Activated CD4-positive, alpha-beta T cell treated with anti-CD3 and anti-CD28 coated beads, Interleukin-2, amount 50 U/mL, for 1 hour (primary cell): Measurements from ENCODE around the gene SYNJ1.
"Not testable (repeated sequence)": the region's sequence is repeated elsewhere in the genome, so short reads cannot be mapped to it uniquely, and the experiment has no call there.

Experiments
- DNase-seq: peaks from one replicate; pipeline ENCODE4 v3.0.0-alpha.2; 2020

SYNJ1 gene

GRCh38 chr21:32682696-32683474 lies 44.9 kb downstream of the SYNJ1 start:
- DNase-seq: no peak

GRCh38 chr21:32674731-32675130 lies 53.1 kb downstream of the SYNJ1 start:
- DNase-seq: no peak

DNA sequence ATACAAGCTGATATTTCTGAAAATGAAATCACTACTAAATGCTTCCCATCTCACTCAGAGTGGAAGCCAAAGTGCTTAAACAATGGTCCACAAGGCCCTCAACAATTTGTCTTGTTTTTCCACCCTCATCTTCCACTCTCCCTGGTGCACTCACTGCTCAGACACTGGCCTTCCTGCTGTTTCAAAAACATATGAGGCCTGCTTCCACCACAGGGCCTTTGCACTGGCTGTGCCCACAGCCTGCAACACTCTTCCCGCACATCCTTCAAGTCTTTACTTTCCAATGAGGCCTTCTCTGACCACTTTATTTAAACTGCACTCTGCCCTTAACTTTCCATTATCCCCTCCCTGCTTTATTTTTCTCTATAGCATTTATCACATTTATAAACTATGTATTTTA lies 53.8 kb downstream of the SYNJ1 start:
- DNase-seq: no peak

GRCh38 chr21:32666258-32666657 lies 61.6 kb downstream of the SYNJ1 start:
- no peak for DNase-seq

GRCh38 chr21:32664095-32664494 lies 63.7 kb downstream of the SYNJ1 start:
- DNase-seq: not testable (repeated sequence)

DNA sequence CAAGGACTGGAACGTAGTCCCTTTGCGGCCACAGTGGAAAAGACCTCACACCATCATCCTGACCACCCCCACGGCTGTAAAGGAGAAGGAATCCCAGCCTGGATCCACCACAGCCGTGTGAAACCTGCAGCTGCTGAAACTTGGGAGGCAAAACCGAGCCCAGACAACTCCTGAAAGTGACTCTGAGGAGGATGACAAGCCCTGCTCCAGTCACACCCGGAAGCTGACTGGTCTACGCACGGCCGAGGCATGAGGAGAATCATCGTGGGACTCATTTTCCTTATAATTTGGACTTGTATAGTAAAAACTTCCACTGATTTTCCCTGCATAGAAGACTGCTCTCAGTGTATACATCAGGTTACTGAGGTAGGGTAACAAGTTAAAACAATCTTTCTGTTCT lies 65.8 kb downstream of the SYNJ1 start:
- DNase-seq: not testable (repeated sequence)

- not testable (repeated sequence) for DNase-seq
Measured at GRCh38 chr21:32661026-32661782, 66.6 kb downstream of the SYNJ1 start.

GRCh38 chr21:32658524-32658923 lies 69.3 kb downstream of the SYNJ1 start:
- no peak for DNase-seq

- DNase-seq: peak; percentile 16
Measured at GRCh38 chr21:32653326-32653901, 74.4 kb downstream of the SYNJ1 start.

- DNase-seq: no peak
Measured at GRCh38 chr21:32648165-32648564, 79.6 kb downstream of the SYNJ1 start.

DNA sequence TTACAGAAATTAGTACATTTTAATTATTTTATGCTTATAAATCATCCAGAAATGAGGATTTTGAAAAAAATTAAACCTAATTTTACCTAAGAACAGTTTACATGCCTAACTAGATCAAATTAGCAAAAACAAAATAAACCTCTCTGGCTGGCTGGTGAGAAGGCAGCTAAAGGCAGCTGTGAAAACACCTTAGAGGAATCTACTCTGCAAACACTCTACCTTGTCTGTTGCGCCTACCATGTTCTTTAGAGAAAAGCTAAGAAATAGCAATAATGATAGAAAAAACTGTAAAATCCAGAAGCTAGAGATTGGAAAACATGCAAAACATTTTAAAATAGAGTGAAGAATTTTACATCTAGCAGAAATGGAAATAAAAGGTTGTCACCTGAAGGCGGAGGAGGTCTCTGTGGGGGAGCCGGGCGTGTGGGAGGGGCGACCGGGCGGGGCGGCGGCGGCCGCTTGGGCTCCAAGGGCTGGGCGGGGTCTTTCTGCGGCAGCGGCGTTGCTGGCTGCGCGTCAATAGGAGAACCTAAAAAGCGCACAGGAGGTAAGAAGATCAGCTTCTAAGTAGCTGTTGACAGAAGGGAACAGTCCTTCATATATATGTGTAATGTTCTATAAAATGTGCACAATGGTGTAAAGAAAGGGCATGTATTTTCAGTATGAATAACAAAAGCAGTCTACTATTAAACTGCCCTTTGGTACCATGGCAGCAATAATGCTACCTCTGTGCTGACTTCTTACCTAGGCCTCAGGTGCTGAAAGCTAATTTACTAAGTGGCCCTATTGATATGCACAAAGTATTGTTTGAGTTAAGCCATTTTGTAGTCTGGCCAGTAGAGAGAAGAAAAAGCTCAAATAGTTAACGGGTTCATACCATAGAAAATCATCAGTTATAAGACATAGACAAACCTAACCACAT lies 82.3 kb downstream of the SYNJ1 start:
- DNase-seq: no peak

DNA sequence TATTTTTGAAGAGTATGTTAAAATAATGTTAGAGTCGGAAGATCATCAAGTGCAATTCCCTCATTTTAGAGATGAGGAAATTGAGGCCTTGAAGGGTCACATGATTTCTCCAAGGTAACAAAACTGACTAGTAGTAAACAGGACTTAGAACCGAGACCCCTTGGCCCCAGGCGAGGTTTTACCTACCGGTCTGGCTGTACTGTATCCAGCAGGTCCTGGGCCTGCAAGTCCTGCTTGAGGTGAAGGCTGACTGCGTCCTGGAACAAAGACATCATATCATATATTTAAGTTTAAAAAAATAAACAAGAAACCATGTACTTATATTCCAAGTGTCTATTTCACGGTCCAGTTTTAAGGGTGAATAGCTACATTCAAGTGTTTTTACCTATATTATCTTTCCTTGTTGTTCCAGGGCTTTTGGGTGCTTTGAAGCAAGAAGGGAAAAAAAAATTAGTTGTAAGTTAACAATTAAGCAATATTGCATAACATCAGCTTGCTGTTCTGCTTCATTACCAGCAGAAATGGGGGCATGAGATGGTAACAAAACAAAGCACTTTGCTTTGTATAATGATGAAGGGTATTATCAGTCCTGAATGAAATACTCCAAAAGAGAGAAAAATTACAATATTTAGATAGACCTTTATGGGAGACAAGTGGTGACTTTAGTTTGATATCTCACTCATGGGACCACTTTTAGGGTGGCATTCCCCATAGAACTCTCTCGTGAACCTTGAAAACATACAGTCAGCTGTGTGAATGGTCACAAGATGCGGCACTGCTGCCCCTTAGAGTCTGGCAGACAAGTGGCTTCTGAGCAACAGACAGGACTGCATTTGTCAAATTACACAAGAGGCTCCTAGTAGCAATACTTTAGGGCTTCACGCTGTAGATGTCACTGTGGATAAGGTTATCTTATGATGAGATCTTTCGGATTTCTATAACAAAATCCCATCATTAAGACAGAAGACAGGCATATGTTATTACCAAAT lies 85.8 kb downstream of the SYNJ1 start:
- DNase-seq: no peak

- no peak for DNase-seq
Measured at GRCh38 chr21:32626621-32627196, 101.1 kb downstream of the SYNJ1 start.

DNA sequence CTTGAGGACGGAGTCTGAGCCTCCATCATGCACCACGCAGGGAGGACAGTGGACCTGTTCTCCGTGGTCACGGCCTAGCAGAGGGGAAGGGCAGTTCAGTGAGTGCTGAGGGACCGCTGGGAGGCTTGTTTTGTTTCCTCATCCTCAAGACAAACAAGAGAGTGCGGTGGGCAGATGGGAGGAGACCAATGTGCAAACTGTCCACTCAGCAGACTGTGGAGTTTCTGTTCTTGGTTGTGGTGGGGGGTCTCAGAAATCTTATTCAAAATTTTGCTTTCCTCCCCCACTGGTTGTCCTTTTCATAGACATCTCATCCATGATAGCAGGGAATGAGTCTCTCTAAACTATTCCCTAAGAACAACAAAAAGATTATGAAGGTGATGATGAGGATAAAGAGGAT lies 109.6 kb downstream of the SYNJ1 start:
- not testable (repeated sequence) for DNase-seq

DNA sequence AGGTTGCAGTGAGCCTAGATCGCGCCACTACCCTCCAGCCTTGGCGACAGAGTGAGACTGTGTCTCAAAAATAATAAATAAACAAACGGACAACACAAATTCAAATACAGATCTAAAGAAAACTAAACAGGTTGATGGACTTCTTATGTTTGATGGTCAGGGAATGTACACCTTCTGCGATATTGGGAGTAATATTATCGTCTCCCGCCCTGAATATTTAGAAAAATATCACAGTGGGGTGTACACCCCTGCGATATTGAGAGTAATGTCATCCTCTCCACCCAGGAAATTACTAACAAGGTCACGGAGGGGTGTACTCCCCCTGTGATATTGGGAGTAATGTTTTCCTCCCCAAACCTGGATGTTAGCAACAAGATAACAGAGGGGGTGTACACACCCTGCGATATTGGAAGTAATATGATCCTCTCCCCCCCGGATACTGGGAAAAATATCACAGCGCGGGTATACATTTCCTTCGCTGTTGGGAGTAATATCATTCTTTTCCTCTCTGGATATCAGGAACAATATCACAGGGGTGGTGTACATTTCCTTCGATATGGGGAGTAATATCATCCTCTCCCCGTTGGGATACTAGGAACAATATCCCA lies 114.3 kb downstream of the SYNJ1 start:
- no peak for DNase-seq

- DNase-seq: no peak
Measured at GRCh38 chr21:32612999-32613337, 114.8 kb downstream of the SYNJ1 start.

DNA sequence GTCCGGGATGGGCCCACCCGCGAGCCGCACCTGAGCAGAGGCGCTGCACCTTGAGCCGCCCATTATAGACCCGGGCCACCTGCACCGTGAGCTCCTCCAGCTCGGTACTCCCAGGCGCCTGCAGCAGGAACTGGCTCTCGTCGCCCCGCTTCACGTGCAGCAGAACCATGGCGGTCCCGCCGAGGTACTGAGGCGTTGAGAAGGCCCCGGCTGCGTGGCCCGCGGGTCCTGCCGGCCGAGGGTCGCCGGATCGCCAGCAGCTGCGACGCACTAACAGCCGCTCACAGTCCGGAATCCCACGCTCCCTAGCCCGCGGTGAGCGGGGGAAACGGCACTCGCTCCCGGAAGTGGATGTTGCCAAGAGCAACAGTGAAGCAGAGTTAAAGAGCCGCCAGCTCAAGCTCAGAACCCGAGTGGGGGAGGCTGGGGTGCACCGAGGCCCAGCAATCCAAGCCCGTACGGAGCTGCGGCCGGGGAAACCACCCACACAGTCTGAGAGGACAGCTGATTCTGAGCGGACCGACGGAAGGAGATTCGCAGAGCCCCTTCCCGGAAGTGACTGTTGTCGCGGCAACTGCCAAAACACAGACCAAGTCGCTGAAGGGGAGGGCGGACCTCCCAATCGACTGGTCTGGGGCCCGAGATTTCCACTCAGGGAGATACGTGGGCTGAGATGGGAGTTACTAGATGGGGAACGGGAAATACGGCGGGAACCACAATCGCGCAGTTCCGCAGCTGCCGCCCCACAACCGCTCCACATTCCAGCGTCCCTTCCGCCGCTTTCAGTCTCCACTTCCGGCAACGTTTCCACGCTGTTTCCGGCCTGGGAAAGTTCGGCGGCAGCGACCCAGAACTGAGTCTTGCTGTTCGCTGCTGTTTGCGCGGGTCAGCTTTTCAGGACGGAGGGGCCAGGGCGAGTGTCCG lies 115.5 kb downstream of the SYNJ1 start, which contains the start of gene CFAP298:
Gene CFAP298 (minus strand): TSS at position 303 of the 924 bp plus-strand sequence. CDS start 134 bp downstream, at position 169.
- peak; percentile 90 for DNase-seq

- peak; percentile 28 for DNase-seq
Measured at GRCh38 chr21:32611471-32611997, 116.3 kb downstream of the SYNJ1 start.

DNA sequence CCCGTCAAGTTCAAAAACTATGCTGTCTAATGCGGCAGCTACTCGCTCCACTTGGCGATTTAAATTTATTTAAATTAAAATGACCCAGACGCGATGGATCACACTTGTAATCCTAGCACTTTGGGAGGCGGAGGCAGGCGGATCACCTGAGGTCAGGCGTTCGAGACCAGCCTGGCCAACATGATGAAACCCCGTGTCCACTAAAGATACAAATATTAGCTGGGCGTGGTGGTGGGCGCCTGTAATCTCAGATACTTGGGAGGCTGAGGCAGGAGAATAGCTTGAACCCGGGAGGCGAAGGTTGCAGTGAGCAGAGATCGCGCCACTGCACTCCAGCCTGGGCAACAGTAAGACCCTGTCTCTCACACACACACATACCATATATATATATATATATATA lies 116.9 kb downstream of the SYNJ1 start:
- DNase-seq: not testable (repeated sequence)
